ENCODE data around the gene TAF1L. TPM values are rescaled to one million over a fixed set of nuclear protein-coding genes. Genes with fewer than 3 reads are reported as not detected.
"Not testable (repeated sequence)": the region's sequence is repeated elsewhere in the genome, so short reads cannot be mapped to it uniquely, and the experiment has no call there.

Gene TAF1L, protein sequence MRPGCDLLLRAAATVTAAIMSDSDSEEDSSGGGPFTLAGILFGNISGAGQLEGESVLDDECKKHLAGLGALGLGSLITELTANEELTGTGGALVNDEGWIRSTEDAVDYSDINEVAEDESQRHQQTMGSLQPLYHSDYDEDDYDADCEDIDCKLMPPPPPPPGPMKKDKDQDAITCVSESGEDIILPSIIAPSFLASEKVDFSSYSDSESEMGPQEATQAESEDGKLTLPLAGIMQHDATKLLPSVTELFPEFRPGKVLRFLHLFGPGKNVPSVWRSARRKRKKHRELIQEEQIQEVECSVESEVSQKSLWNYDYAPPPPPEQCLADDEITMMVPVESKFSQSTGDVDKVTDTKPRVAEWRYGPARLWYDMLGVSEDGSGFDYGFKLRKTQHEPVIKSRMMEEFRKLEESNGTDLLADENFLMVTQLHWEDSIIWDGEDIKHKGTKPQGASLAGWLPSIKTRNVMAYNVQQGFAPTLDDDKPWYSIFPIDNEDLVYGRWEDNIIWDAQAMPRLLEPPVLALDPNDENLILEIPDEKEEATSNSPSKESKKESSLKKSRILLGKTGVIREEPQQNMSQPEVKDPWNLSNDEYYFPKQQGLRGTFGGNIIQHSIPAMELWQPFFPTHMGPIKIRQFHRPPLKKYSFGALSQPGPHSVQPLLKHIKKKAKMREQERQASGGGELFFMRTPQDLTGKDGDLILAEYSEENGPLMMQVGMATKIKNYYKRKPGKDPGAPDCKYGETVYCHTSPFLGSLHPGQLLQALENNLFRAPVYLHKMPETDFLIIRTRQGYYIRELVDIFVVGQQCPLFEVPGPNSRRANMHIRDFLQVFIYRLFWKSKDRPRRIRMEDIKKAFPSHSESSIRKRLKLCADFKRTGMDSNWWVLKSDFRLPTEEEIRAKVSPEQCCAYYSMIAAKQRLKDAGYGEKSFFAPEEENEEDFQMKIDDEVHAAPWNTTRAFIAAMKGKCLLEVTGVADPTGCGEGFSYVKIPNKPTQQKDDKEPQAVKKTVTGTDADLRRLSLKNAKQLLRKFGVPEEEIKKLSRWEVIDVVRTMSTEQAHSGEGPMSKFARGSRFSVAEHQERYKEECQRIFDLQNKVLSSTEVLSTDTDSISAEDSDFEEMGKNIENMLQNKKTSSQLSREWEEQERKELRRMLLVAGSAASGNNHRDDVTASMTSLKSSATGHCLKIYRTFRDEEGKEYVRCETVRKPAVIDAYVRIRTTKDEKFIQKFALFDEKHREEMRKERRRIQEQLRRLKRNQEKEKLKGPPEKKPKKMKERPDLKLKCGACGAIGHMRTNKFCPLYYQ (N-terminal part only)
- polyA plus RNA-seq (ENCODE audit: insufficient read length in 3 of 3), result under 1 TPM; 0.07 to 0.13 (median 0.09) TPM
- long read RNA-seq, donor 1, result 0 reads
- long read RNA-seq, donor 2, result 0 reads
- long read RNA-seq, donor 3, result 0 reads
- long read RNA-seq, donor 4, result 0 reads
- long read RNA-seq, donor 5, result 0 reads
- long read RNA-seq, donor 6, result 0 reads
- long read RNA-seq, donor 7, result 0 reads
- long read RNA-seq, donor 8, result 0 reads
- long read RNA-seq, donor 9, result 0 reads
- long read RNA-seq, donor 10, full-length matches to known transcripts, result 1 of 1 reads
- long read RNA-seq, donor 10, partial matches to known transcripts, result 0 of 1 reads
- long read RNA-seq, donor 10, other reads (novel, unspliced or antisense), result 0 of 1 reads
- long read RNA-seq, donor 11, result 0 reads
- long read RNA-seq, donor 12, result 0 reads
- long read RNA-seq, donor 13, result 0 reads
- long read RNA-seq, donor 14, result 0 reads
- long read RNA-seq, donor 15, result 0 reads
- long read RNA-seq, donor 16, result 0 reads

DNA sequence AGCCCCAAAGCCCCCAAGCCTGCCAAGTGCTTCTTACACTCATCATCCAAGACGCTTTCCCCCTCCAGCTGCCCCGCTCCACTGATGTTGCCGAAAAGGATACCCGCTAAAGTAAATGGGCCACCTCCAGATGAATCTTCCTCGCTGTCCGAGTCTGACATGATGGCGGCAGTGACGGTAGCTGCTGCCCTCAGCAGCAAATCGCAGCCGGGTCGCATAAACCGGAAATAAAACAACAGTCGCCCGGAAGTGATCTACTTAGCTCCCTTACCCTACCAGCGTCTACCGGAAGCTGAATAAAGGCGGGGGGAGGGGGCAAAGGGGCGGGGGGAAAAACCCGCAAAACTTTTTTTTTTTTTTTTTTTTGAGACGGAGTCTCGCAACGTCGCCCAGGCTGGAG is at the start of gene TAF1L:
TAF1L (minus strand) TSS at position 308 of the 400 bp plus-strand sequence; CDS start at position 218, 90 bp downstream.
- DNase-seq, result no peak

- no peak for DNase-seq
These were observed 46.3 kb upstream of the TAF1L start for GRCh38 chr9:32681751-32682150.

GRCh38 chr9:32677931-32678330 is 42.5 kb upstream of the TAF1L start:
- DNase-seq, result no peak

- DNase-seq, result no peak
These were observed 37.0 kb upstream of the TAF1L start for GRCh38 chr9:32672469-32672868.

GRCh38 chr9:32671333-32671732 is 35.9 kb upstream of the TAF1L start:
- DNase-seq, result no peak

- DNase-seq, result no peak
These were observed 29.6 kb upstream of the TAF1L start for GRCh38 chr9:32665101-32665500.

DNA sequence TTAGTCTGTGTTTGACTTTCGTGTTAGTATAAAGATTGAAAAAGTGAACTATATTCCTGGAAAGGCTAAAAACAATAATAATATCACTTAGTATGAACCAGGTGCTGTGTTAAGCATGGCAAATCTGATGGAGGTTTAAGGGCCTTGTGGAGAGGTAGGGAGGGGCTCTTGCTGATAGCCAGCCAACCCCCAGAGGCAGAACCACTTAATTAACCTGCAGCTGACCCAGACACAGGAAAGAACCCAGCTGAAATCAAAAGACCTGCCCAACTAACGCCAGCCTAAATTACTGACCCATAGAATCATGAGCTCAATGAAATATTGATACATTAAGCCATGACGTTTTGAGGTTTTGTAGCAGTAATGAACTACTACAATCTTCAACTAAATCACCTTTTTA is 28.3 kb upstream of the TAF1L start:
- no peak for DNase-seq

- DNase-seq, result no peak
These were observed 12.2 kb upstream of the TAF1L start for GRCh38 chr9:32647671-32648070.

DNA sequence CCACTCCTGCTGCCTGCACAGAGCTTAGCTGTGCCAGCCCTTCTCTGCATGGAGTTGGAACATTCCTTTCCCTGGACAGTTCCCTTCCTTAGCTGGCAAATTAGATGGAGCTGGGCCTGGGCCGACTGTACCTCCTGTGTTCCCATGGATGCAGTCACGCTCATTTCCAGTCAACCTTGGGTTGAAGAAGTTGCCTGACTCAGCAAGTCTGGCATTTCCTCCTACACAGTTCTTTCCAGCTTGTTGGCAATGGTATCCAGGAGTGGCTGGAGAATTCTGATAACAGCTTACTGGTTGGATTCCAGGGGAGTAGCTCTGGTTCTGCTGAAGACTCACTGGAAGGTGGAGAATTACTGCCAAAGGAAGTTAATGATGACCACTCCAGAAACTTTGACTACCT is 9.2 kb upstream of the TAF1L start:
- DNase-seq, result no peak

DNA sequence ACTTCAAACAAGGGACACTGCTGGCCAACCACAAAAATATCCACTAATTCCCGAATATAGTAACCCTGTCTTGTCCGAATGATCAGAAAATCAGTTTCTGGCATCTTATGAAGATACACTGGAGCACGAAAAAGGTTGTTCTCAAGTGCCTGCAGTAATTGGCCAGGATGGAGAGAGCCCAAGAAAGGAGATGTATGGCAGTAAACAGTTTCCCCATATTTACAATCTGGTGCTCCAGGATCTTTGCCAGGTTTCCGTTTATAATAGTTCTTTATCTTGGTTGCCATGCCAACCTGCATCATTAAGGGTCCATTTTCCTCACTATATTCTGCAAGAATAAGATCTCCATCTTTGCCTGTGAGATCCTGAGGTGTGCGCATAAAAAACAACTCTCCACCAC is 2.3 kb downstream of the TAF1L start:
- not testable (repeated sequence) for DNase-seq

GRCh38 chr9:32631991-32632390 is 3.5 kb downstream of the TAF1L start:
- DNase-seq, result no peak

- no peak for DNase-seq
These were observed 8.0 kb downstream of the TAF1L start for GRCh38 chr9:32627394-32627954.

- DNase-seq, result no peak
These were observed 10.1 kb downstream of the TAF1L start for GRCh38 chr9:32625320-32625719.

DNA sequence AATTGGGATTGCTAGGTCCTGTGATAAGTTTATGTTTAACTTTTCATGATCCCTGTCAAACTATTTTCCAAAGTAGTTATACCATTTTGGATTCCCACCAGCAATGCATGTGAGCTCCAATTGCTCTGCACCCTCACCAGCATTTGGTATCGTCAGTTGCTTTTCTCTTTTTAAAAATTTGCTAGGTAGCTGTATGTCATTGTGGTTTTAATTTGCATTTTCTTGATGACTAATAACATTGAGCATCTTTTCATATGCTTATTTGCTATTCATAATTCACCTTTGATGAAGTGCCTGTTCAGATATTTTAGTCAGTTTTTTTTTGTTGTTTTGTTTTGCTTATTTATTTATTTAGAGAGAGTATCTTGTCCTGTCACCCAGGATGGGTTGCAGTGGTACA is 12.5 kb downstream of the TAF1L start:
- DNase-seq, result no peak

- DNase-seq, result no peak
These were observed 17.2 kb downstream of the TAF1L start for GRCh38 chr9:32618261-32618660.

DNA sequence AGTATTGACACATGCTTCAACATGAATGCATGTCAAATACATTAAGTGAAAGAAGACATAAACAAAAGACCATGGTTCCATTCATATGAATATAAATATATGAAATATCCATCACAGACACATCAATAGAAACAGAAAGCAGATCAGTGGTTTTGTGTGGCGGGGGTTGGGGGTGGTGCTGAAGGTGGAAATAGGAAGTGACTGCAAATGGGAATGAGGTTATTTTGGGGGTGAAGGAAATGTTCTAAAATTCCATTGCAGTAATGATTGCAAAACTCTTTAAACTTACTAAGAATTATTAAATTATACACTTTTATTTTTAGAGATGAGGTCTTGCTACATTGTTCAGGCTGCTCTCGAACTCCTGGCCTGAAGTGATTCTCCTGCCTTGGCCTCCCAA is 28.7 kb downstream of the TAF1L start:
- DNase-seq, result no peak

- DNase-seq, result no peak
These were observed 31.3 kb downstream of the TAF1L start for GRCh38 chr9:32603914-32604852.

DNA sequence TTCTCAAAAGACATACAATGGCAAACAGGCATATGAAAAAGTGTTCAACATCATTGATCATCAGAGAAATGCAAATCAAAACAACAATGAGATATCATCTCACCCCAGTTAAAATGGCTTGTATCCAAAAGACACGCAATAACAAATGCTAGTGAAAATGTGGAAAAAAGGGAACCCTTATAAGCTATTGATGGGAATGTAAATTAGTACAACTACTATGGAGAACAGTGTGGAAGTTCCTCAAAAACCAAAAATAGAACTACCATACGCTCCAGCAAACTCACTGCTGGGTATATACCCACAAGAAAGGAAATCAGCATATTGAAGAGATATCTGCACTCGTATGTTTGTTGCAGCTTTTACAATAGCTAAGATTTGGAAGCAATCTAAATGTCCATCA is 36.4 kb downstream of the TAF1L start:
- DNase-seq, result not testable (repeated sequence)

- DNase-seq, result no peak
These were observed 38.5 kb downstream of the TAF1L start for GRCh38 chr9:32596936-32597335.
